GM19239 (cell line): ENCODE results near the gene KRTAP10-2.
"Not testable (repeated sequence)": the region's sequence is repeated elsewhere in the genome, so short reads cannot be mapped to it uniquely, and the experiment has no call there.

Experiments used
- DNase-seq: peaks from one replicate; pipeline ENCODE4 v3.0.0; 2011; ENCODE audit warnings: low spot score; ENCODE audit not compliant: insufficient read length
- FAIRE-seq: peaks from 2 replicates; lab custom pipeline; 2011; peaks lifted over from hg19 to GRCh38; lab: Jason Lieb, UNC

Gene KRTAP10-2

GRCh38 chr21:44568667-44569556 lies 17.6 kb upstream of the KRTAP10-2 start:
- DNase-seq (no peak), FAIRE-seq (no peak)

- FAIRE-seq (no peak), DNase-seq (no peak)
Measured at GRCh38 chr21:44568261-44568660, 17.0 kb upstream of the KRTAP10-2 start.

DNA sequence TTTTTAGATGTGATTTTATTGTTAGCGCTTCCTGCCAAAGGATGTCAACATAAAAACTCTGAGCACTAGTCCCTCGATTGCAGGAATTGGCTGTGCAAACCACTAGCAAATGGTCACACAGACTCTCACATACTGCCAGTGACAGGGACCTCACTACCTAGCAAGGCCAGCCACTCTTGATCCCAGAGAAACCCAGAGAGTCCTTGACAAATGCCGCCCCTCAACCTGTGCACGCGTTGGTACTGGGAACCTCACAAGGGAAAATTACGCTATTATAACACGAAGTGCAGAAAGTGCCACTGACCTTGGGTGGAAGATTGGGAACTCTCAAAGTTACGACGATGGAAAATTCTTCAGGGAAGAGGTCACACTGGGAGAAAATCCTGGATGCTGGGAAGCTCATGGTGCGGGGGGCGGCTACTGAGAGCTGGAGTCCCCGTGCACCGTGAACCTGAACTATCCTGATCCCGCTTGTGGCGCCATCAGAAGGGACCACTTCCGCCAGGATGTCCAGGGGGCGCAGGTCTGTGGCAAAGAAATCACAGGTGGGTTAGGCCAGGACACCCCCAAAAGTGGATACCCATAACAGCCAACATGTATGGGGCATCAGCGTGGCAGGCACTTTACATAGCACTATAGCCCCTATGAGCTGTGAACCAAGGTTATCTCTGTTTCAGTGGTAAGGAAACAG lies 16.3 kb upstream of the KRTAP10-2 start:
- FAIRE-seq (no peak), DNase-seq (no peak)

DNA sequence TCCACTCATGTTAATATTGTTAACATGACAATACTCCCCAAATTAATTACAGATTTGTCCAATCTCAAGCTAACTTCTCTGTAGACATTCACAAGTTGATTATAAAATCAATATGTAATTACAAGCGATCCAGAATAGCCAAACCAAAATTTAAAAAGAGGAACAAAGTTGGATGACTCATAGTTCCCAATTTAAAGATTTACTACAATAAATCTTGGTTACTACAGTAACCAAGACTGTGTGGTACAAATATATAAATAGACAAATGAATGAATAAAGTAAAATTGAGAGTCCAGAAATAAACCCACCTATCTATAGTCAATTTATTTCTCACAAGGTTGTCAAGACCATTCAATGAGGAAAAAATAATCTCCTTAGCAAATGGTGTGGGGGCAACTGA lies 15.1 kb upstream of the KRTAP10-2 start:
- DNase-seq: no peak
- no peak for FAIRE-seq

GRCh38 chr21:44564886-44565598 lies 13.7 kb upstream of the KRTAP10-2 start:
- FAIRE-seq (peak; percentile 64), DNase-seq (no peak)

DNA sequence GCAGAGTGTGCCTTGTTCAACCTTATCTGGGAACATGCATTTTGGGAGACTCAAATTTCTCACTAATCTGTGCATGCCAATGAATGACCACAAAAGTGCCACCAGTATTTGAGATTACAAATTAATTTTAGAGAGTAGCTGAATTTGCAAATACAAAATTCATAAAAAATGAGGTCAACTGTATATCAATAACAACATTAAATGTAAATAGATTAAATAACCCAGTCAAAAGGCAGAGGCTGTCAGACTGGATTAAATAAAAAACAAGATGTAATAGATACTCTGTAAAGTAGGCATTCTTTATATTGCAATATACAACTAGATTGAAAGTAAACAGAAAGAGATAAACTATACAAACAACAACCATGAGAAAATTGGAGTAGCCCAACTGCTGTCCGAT lies 12.8 kb upstream of the KRTAP10-2 start:
- FAIRE-seq (no peak), DNase-seq (no peak)

DNA sequence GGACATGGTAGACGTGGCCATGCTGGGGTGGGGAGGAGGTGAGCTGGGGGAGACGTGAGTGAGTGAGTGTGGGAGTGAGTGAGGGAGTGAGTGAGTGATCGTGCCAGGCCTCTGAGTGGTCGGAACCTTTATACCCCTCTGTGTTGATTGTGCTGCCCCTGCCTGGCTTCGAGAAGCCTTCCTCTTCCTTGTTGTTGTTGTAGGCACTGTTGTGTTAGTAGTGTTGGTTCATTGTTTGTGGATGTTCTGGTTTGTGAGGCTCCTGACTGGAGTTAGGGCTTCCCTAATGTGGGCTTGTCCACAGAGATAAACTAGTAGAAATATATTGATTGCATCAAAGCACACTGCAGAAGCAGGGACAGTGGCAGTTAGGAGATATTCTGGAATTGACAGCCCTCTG lies 7.4 kb upstream of the KRTAP10-2 start, which contains the start of gene KRTAP10-3:
Gene KRTAP10-3, minus strand, starts transcription at position 101 of the 400 bp plus-strand sequence. Its CDS starts 80 bp downstream, at position 21.
- FAIRE-seq: no peak
- DNase-seq: no peak

- not testable (repeated sequence) for DNase-seq, FAIRE-seq
Measured at GRCh38 chr21:44558329-44558675, 7.0 kb upstream of the KRTAP10-2 start.

DNA sequence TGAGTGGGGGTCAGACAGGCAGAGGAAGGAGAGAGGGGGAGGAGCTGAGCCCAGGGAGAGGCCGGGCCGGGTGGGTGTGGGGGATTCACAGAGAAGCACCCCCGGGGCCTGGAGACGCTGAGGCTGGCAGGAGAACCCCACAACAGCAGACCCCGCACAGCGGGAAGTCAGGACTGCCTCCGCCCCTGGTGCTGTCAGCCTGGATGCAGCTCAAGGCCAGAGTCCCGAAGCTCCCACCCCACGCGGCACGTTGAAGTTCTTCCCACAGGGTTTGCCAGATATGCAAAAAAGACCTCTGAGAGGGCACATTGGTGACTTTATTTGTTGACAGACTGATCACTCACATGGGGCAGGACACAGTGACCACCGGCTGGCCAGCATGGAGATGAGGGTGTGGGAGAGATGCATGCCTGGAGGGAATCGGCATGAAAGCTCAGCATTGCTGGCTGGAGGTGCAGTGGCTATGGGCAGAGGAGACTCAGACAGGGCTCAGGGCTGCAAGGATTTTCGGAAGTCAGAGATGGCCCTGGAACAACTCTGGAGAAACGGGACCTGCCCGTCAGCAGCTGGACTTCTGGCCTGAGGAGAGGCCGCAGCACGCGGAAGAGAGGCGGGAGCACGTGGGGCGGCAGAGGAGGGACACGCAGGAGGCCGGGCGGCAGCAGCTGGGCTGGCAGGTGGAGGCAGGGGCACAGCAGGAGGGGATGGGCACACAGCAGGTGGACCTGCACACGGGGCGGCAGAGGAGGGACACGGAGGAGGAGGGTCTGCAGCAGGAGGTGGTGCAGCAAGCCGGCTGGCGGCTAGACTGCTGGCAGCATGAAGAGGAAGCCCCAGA lies 6.4 kb upstream of the KRTAP10-2 start:
- no peak for FAIRE-seq

GRCh38 chr21:44556879-44557278 lies 5.6 kb upstream of the KRTAP10-2 start:
- no peak for DNase-seq
- FAIRE-seq: peak; percentile 70

More for the DNA sequence above, 6.4 kb upstream of the KRTAP10-2 start:
- DNase-seq: no peak

DNA sequence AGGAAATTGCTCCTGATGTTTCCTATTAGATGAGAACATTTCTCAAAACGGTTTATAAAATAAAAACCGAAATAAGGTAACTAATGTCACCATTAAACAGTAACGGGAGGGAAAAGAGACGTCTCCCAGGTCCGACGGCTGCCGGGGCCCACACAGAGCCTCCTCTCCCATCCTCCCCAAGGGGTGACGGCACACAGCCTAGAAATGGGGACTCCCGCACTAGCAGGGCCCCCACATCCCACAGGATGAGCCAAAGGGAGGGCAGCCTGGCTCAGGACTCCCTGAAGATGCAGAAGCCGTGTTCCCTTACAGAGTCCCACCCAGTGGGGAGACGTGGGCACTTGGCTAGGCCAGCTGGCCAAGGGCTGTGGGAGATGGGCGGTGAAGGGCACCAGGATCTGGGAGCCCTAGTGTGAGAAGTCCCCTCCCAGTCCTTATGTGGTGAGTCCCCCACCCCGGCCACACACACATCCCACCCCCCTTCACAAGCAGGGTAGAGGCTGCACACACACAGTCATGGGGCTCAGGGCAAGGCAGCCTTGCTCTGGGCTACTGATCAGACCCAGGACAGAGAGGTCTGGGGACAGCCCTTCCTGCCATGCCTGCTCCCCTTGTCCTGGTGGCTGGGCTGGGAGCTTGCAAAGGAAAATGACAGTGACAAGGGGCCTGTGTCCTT lies 4.0 kb upstream of the KRTAP10-2 start:
- DNase-seq: no peak

GRCh38 chr21:44552681-44553080 lies 1.4 kb upstream of the KRTAP10-2 start:
- DNase-seq: no peak
- no peak for FAIRE-seq

More for the DNA sequence above, 4.0 kb upstream of the KRTAP10-2 start:
- no peak for FAIRE-seq

DNA sequence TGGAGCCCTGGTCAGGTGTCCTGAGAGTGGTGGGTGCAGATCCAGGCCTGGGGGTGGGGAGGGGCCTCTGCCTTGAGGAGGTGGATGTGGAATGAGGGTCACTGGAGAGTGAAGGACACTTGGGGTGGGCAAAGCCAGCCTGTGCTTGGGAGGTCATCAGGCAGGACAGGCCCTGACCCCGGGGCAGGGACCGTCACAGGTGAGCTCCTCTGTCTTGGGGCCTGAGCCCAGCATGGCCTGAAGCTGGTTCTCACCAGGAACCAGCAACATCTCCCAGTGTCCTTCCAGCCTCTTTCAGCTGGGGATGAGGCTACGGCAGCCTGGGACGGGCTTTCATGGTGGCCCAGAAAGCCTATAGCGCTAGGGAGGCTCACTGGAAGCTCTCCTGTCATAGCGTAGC lies 831 bp upstream of the KRTAP10-2 start:
- DNase-seq (no peak), FAIRE-seq (no peak)

DNA sequence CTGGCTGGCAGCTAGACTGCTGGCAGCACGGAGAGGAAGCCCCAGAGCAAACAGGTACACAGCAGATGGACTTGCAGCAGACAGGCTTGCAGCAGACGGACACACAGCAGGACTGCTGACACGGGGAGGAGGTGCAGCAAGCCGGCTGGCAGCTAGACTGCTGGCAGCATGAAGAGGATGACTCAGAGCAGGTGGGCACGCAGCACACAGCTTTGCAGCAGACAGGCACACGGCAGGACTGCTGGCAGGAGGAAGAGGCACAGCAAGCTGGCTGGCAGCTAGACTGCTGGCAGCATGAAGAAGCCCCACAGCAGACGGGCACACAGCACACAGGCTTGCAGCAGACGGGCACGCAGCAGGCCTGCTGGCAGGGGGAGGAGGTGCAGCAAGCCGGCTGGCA lies 498 bp downstream of the KRTAP10-2 start:
- FAIRE-seq (no peak), DNase-seq (no peak)

GRCh38 chr21:44550285-44550684 lies 1.0 kb downstream of the KRTAP10-2 start:
- not testable (repeated sequence) for FAIRE-seq, DNase-seq

- DNase-seq (no peak), FAIRE-seq (no peak)
Measured at GRCh38 chr21:44549525-44550211, 1.6 kb downstream of the KRTAP10-2 start.

- DNase-seq: no peak
- FAIRE-seq: no peak
Measured at GRCh38 chr21:44548922-44549321, 2.4 kb downstream of the KRTAP10-2 start.

DNA sequence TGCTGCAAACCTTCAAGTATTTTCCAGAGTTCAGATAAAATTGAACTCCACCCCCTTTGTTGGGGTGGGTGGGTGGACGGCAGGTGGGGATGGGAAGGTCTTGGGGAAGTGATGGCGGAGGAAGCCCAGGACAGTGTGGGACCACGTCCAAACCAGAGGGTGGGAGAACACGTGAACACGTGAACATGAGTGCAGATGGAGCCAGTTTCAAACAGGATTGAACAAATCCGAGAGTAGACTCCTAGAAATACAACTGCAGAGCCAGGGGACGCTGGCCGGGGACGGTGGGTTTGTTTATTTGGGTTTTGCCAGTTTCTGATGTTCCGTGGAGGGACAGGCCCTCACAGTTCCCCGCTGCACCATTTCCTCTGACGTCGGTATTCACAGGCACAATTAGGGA lies 2.9 kb downstream of the KRTAP10-2 start:
- no peak for DNase-seq
- FAIRE-seq: no peak
